ENCODE results near the gene TEN1. TPM values are rescaled to one million over a fixed set of nuclear protein-coding genes. Genes with fewer than 3 reads are reported as not detected.

Gene TEN1
- total and polyA plus RNA-seq, 2 of the 13 experiments (the other 11 are each of a cell fraction or from before 2014, with no cell fraction given): 18.0 to 21.3 TPM

DNA sequence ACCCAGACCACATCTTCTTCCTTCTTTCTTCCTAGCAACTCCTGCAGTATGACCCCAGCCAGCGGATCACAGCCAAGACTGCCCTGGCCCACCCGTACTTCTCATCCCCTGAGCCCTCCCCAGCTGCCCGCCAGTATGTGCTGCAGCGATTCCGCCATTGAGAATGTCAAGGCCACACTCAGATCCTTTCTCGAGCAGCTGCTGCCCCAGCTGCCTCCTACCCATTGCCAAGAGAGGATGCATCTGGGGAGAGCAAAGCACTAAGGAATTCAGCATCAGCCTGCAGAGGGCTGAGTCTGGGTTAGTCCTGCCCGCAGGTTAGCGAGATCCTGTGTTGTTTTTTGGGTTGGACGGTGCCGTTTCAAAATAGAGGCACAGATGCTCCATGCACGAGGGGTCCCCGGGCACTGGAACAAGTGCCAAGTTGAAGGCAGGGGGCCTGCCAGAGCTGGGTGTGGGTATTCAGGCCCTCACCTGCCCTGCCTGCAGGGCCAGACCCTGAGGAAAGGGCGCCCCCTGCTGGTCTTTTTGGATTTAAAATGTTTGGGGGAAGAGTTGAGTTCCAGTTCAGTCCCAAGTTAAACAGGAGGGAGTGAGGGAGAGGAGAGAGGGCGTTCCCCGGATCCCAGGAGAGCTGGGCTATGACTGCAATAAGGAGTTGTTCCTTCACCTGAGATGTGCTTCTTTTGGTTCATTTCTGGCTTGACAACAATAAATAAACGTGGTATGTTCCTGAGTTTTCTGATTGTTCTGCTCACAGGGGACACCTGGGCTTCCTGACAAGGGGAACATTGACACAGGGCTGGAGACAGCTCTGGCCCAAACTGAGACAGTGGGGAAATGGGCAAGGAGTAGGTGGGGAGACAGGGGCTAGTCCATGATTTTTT, 26.5 kb downstream of the TEN1 start (continued):
- TF ChIP-seq KDM5B (CRISPR knock-in tag; IDR thresholded peaks at IDR 0.05; ENCODE audit: borderline replicate concordance) (peak; percentile 32; the same call in 1 of the 2 replicates), GATAD2A (CRISPR knock-in tag; IDR thresholded peaks at IDR 0.05) (peak; percentile 50), HMGXB3 (CRISPR knock-in tag; IDR thresholded peaks at IDR 0.05; ENCODE audit: borderline replicate concordance) (0 out of 2 replicates have a peak, but pooled peaks have one; percentile 49), RAD21 (CRISPR knock-in tag; IDR thresholded peaks at IDR 0.05) (peak; percentile 97), PHF5A (CRISPR knock-in tag; IDR thresholded peaks at IDR 0.05; ENCODE audit: low read depth, unreplicated experiment) (no peak), MED1 (CRISPR knock-in tag; IDR thresholded peaks at IDR 0.05) (peak; percentile 55; the same call in 1 of the 2 replicates), EEA1 (CRISPR knock-in tag; IDR thresholded peaks at IDR 0.05; ENCODE audit: borderline replicate concordance) (no peak), ZNF792 (CRISPR knock-in tag; IDR thresholded peaks at IDR 0.05) (0 out of 2 replicates have a peak, but pooled peaks have one; percentile 36), IRF2 (CRISPR knock-in tag; IDR thresholded peaks at IDR 0.05) (peak; percentile 86), RBM22 (optimal IDR thresholded peaks at IDR 0.05; ENCODE audit: low read length) (no peak), ZNF430 (CRISPR knock-in tag; IDR thresholded peaks at IDR 0.05) (0 out of 2 replicates have a peak, but pooled peaks have one; percentile 63), ZNF770 (CRISPR knock-in tag; IDR thresholded peaks at IDR 0.05) (0 out of 2 replicates have a peak, but pooled peaks have one; percentile 11), SAP130 (CRISPR knock-in tag; IDR thresholded peaks at IDR 0.05; ENCODE audit: low read depth) (0 out of 2 replicates have a peak, but pooled peaks have one; percentile 23), MIXL1 (CRISPR knock-in tag; IDR thresholded peaks at IDR 0.05) (peak; percentile 70; the same call in 1 of the 2 replicates)
- TF ChIP-seq, protein P1, sequence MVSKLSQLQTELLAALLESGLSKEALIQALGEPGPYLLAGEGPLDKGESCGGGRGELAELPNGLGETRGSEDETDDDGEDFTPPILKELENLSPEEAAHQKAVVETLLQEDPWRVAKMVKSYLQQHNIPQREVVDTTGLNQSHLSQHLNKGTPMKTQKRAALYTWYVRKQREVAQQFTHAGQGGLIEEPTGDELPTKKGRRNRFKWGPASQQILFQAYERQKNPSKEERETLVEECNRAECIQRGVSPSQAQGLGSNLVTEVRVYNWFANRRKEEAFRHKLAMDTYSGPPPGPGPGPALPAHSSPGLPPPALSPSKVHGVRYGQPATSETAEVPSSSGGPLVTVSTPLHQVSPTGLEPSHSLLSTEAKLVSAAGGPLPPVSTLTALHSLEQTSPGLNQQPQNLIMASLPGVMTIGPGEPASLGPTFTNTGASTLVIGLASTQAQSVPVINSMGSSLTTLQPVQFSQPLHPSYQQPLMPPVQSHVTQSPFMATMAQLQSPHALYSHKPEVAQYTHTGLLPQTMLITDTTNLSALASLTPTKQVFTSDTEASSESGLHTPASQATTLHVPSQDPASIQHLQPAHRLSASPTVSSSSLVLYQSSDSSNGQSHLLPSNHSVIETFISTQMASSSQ (IDR thresholded peaks at IDR 0.05; ENCODE audit: low read depth): no peak
- TF ChIP-seq, protein P1 (CRISPR knock-in tag; IDR thresholded peaks at IDR 0.05; ENCODE audit: borderline replicate concordance): 0 out of 2 replicates have a peak, but pooled peaks have one; percentile 18

Data from HepG2 (cell line).